ENCODE data around the gene NOP14. TPM values are rescaled to one million over a fixed set of nuclear protein-coding genes. Genes with fewer than 3 reads are reported as not detected.

NOP14 gene
- polyA plus RNA-seq, 1 experiment, result 7.1 TPM

GRCh38 chr4:2925931-2926860 lies 37.0 kb downstream of the NOP14 start:
- no peak for DNase-seq (ENCODE audit: low read depth)
- peaks cover 44% of the 10 kb centered on the region for H3K36me3 ChIP-seq (ENCODE audit: control insufficient read depth, insufficient read depth, low read length)
- H3K27me3 ChIP-seq (ENCODE audit: control insufficient read depth, insufficient read depth, low read length), result no peaks in the 10 kb centered on the region
- ChIA-PET CTCF (no interaction called here), POLR2A (no interaction called here)
- no peak for TF ChIP-seq CTCF (IDR thresholded peaks at IDR 0.05; ENCODE audit: insufficient read depth, low read depth, low read length)
- H3K4me3 ChIP-seq (ENCODE audit: low read depth, low read length), result no peak overlapping the region

GRCh38 chr4:2925496-2925895 lies 37.7 kb downstream of the NOP14 start:
- Histone ChIP-seq H3K36me3 (ENCODE audit: control insufficient read depth, insufficient read depth, low read length) (peaks cover 38% of the 10 kb centered on the region), H3K4me3 (ENCODE audit: low read depth, low read length) (no peak overlapping the region), H3K27me3 (ENCODE audit: control insufficient read depth, insufficient read depth, low read length) (no peaks in the 10 kb centered on the region)
- no peak for DNase-seq (ENCODE audit: low read depth)
- CTCF ChIA-PET, result no interaction called here
- no peak for TF ChIP-seq CTCF (IDR thresholded peaks at IDR 0.05; ENCODE audit: insufficient read depth, low read depth, low read length)
- POLR2A ChIA-PET, result no interaction called here

GRCh38 chr4:2924765-2925301 lies 38.4 kb downstream of the NOP14 start:
- ChIA-PET CTCF (no interaction called here), POLR2A (no interaction called here)
- no peaks in the 10 kb centered on the region for H3K27me3 ChIP-seq (ENCODE audit: control insufficient read depth, insufficient read depth, low read length)
- TF ChIP-seq CTCF (IDR thresholded peaks at IDR 0.05; ENCODE audit: insufficient read depth, low read depth, low read length), result no peak
- no peak overlapping the region for H3K4me3 ChIP-seq (ENCODE audit: low read depth, low read length)
- DNase-seq (ENCODE audit: low read depth), result no peak
- peaks cover 34% of the 10 kb centered on the region for H3K36me3 ChIP-seq (ENCODE audit: control insufficient read depth, insufficient read depth, low read length)

GRCh38 chr4:2924286-2924685 lies 38.9 kb downstream of the NOP14 start:
- TF ChIP-seq CTCF (IDR thresholded peaks at IDR 0.05; ENCODE audit: insufficient read depth, low read depth, low read length), result no peak
- peaks cover 34% of the 10 kb centered on the region for H3K36me3 ChIP-seq (ENCODE audit: control insufficient read depth, insufficient read depth, low read length)
- ChIA-PET CTCF (no interaction called here), POLR2A (no interaction called here)
- H3K27me3 ChIP-seq (ENCODE audit: control insufficient read depth, insufficient read depth, low read length), result no peaks in the 10 kb centered on the region
- no peak for DNase-seq (ENCODE audit: low read depth)
- no peak overlapping the region for H3K4me3 ChIP-seq (ENCODE audit: low read depth, low read length)

DNA sequence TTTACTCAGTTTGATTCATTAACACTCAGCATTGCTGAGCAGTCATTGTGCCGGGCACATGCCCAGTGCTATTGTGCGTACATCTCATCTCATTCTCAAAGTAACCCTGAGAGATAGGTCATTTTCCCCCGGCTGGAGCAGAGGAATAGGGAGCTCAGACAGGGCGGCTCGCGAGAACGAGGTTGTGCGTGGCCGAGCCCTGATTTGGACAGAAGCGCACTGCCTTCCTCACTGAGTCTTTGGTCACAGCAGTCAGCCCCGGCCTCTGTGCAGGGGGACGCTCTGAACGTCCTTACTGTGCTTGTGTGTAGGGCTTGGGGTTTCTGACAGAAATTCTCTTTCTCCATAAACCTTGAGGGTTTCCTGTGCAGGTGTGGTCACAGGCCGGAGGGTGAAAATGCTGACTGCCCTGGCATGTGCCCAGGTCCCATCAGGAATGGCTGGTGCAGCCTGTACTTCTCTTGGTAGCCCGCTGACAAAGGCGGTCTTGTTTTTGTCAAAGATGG lies 39.5 kb downstream of the NOP14 start:
- CTCF ChIA-PET, result no interaction called here
- Histone ChIP-seq H3K27me3 (ENCODE audit: control insufficient read depth, insufficient read depth, low read length) (no peaks in the 10 kb centered on the region), H3K36me3 (ENCODE audit: control insufficient read depth, insufficient read depth, low read length) (peaks cover 31% of the 10 kb centered on the region), H3K4me3 (ENCODE audit: low read depth, low read length) (no peak overlapping the region)
- no peak for DNase-seq (ENCODE audit: low read depth)
- POLR2A ChIA-PET, result no interaction called here
- no peak for TF ChIP-seq CTCF (IDR thresholded peaks at IDR 0.05; ENCODE audit: insufficient read depth, low read depth, low read length)
